HG03432 (cell line): ENCODE data around the gene EPHA3.

Experiments used
- ATAC-seq: cut with Tn5 transposase; IDR thresholded peaks from one replicate; pipeline ENCODE4 v1.9.1; 2021; ENCODE audit warnings: mild to moderate bottlenecking, moderate library complexity; ENCODE audit not compliant: unreplicated experiment

EPHA3 gene

GRCh38 chr3:89144080-89144479, 36.7 kb downstream of the EPHA3 start:
- ATAC-seq: no peak

- no peak for ATAC-seq
These were observed 38.6 kb downstream of the EPHA3 start for GRCh38 chr3:89145995-89146394.

- ATAC-seq: no peak
These were observed 47.0 kb downstream of the EPHA3 start for GRCh38 chr3:89154416-89154815.

GRCh38 chr3:89155811-89156210, 48.4 kb downstream of the EPHA3 start:
- no peak for ATAC-seq

GRCh38 chr3:89157575-89157974, 50.2 kb downstream of the EPHA3 start:
- no peak for ATAC-seq

GRCh38 chr3:89159605-89160004, 52.2 kb downstream of the EPHA3 start:
- no peak for ATAC-seq

- no peak for ATAC-seq
These were observed 57.4 kb downstream of the EPHA3 start for GRCh38 chr3:89164774-89165173.

- no peak for ATAC-seq
These were observed 58.3 kb downstream of the EPHA3 start for GRCh38 chr3:89165636-89166263.

- ATAC-seq: no peak
These were observed 64.5 kb downstream of the EPHA3 start for GRCh38 chr3:89171687-89172545.

GRCh38 chr3:89173546-89173945, 66.1 kb downstream of the EPHA3 start:
- no peak for ATAC-seq

GRCh38 chr3:89179355-89180001, 72.1 kb downstream of the EPHA3 start:
- ATAC-seq: peak; percentile 95

- ATAC-seq: peak; percentile 31
These were observed 72.9 kb downstream of the EPHA3 start for GRCh38 chr3:89180334-89180733.

- ATAC-seq: no peak
These were observed 74.6 kb downstream of the EPHA3 start for GRCh38 chr3:89182056-89182455.

GRCh38 chr3:89184151-89184995, 77.0 kb downstream of the EPHA3 start:
- ATAC-seq: no peak

GRCh38 chr3:89186456-89186855, 79.0 kb downstream of the EPHA3 start:
- ATAC-seq: no peak

- ATAC-seq: no peak
These were observed 91.2 kb downstream of the EPHA3 start for GRCh38 chr3:89198591-89198990.

- no peak for ATAC-seq
These were observed 105.2 kb downstream of the EPHA3 start for GRCh38 chr3:89212619-89213018.

- ATAC-seq: no peak
These were observed 108.8 kb downstream of the EPHA3 start for GRCh38 chr3:89216016-89216739.

GRCh38 chr3:89217148-89217685, 109.8 kb downstream of the EPHA3 start:
- no peak for ATAC-seq

- no peak for ATAC-seq
These were observed 114.5 kb downstream of the EPHA3 start for GRCh38 chr3:89221924-89222323.
